H9 (cell line): ENCODE results near the gene MYOZ3. TPM values are rescaled to one million over a fixed set of nuclear protein-coding genes. Genes with fewer than 3 reads are reported as not detected.

ENCODE experiments used
- DNase-seq: peaks from one replicate; pipeline ENCODE4 v3.0.0-alpha.2; 2017
- H2AFZ ChIP-seq: one replicate; pipeline ENCODE4 v1.6.1; 2013; ENCODE audit warnings: mild to moderate bottlenecking, low read length, control low read depth, moderate library complexity
- H2AK5ac ChIP-seq: 2 replicates; pipeline ENCODE4 v1.6.1; 2013; ENCODE audit warnings: low read length, control low read depth, mixed read lengths; ENCODE audit not compliant: insufficient read length
- H2BK120ac ChIP-seq: one replicate; pipeline ENCODE4 v1.6.1; 2013; ENCODE audit warnings: low read depth, mild to moderate bottlenecking, low read length, control low read depth, inconsistent platforms; ENCODE audit not compliant: poor library complexity, severe bottlenecking
- H2BK12ac ChIP-seq: 2 replicates; pipeline ENCODE4 v1.6.1; 2013; ENCODE audit warnings: low read length, control low read depth, mixed read lengths, low read depth; ENCODE audit not compliant: insufficient read length
- H2BK15ac ChIP-seq: 2 replicates; pipeline ENCODE4 v1.6.1; 2013; ENCODE audit warnings: low read depth, low read length, control low read depth
- H2BK20ac ChIP-seq: one replicate; pipeline ENCODE4 v1.6.1; 2013; ENCODE audit warnings: low read depth, mild to moderate bottlenecking, low read length, control low read depth, inconsistent platforms; ENCODE audit not compliant: poor library complexity, severe bottlenecking
- H2BK5ac ChIP-seq: 2 replicates; pipeline ENCODE4 v1.6.1; 2013; ENCODE audit warnings: low read length, control low read depth, mixed read lengths; ENCODE audit not compliant: insufficient read length
- H3K14ac ChIP-seq: 2 replicates; pipeline ENCODE4 v1.6.1; 2013; ENCODE audit warnings: low read length, control low read depth; ENCODE audit not compliant: insufficient read depth
- H3K18ac ChIP-seq: 2 replicates; pipeline ENCODE4 v1.6.1; 2013; ENCODE audit warnings: low read depth, mild to moderate bottlenecking, mixed read lengths, low read length, control low read depth; ENCODE audit not compliant: insufficient read length
- H3K23ac ChIP-seq: 2 replicates; pipeline ENCODE4 v1.6.1; 2013; ENCODE audit warnings: low read length, control low read depth, mixed read lengths, low read depth; ENCODE audit not compliant: insufficient read length
- H3K23me2 ChIP-seq: 2 replicates; pipeline ENCODE4 v1.6.1; 2013; ENCODE audit warnings: low read depth, mild to moderate bottlenecking, mixed read lengths, low read length, control low read depth; ENCODE audit not compliant: insufficient read length, poor library complexity, severe bottlenecking
- H3K27ac ChIP-seq: 2 replicates; pipeline ENCODE4 v1.5.1; 2013; ENCODE audit warnings: low read length, control low read depth, mixed read lengths, low read depth; ENCODE audit not compliant: insufficient read length
- H3K27me3 ChIP-seq: 2 replicates; pipeline ENCODE4 v1.6.1; 2013; ENCODE audit warnings: low read length, control low read depth, inconsistent platforms; ENCODE audit not compliant: insufficient read depth
- H3K4ac ChIP-seq: 2 replicates; pipeline ENCODE4 v1.6.1; 2013; ENCODE audit warnings: low read depth, mild to moderate bottlenecking, control low read depth, inconsistent platforms, low read length, moderate library complexity
- H3K4me1 ChIP-seq: 2 replicates; pipeline ENCODE4 v1.6.1; 2013; ENCODE audit warnings: low read length, control low read depth, inconsistent platforms; ENCODE audit not compliant: insufficient read depth
- H3K4me2 ChIP-seq: 2 replicates; pipeline ENCODE4 v1.6.1; 2013; ENCODE audit warnings: low read length, control low read depth, mixed read lengths; ENCODE audit not compliant: insufficient read length, insufficient read depth
- H3K56ac ChIP-seq: 2 replicates; pipeline ENCODE4 v1.6.1; 2013; ENCODE audit warnings: low read depth, mild to moderate bottlenecking, mixed read lengths, low read length, control low read depth; ENCODE audit not compliant: insufficient read length
- H3K79me1 ChIP-seq: 2 replicates; pipeline ENCODE4 v1.6.1; 2013; ENCODE audit warnings: low read depth, mild to moderate bottlenecking, moderate library complexity, low read length, control low read depth, inconsistent platforms; ENCODE audit not compliant: insufficient read depth, poor library complexity, severe bottlenecking
- H3K79me2 ChIP-seq: 2 replicates; pipeline ENCODE4 v1.6.1; 2013; ENCODE audit warnings: low read length, control low read depth, inconsistent platforms; ENCODE audit not compliant: insufficient read depth
- H3K9ac ChIP-seq: 2 replicates; pipeline ENCODE4 v1.6.1; 2013; ENCODE audit warnings: low read length, control low read depth, mixed read lengths; ENCODE audit not compliant: insufficient read length; ENCODE audit errors: extremely low read depth
- H3K9me3 ChIP-seq: one replicate; pipeline ENCODE4 v1.6.1; 2013; ENCODE audit warnings: low read depth, low read length, inconsistent platforms; ENCODE audit not compliant: control insufficient read depth
- H3T11ph ChIP-seq: one replicate; pipeline ENCODE4 v1.6.1; 2013; ENCODE audit warnings: mild to moderate bottlenecking, low read length, control low read depth, inconsistent platforms
- H4K20me1 ChIP-seq: one replicate; pipeline ENCODE4 v1.6.1; 2013; ENCODE audit not compliant: control insufficient read depth, insufficient read length, insufficient read depth
- H4K5ac ChIP-seq: 2 replicates; pipeline ENCODE4 v1.6.1; 2013; ENCODE audit warnings: low read depth, mild to moderate bottlenecking, mixed read lengths, low read length, control low read depth; ENCODE audit not compliant: insufficient read length
- H4K8ac ChIP-seq: replicated peaks from 2 replicates; pipeline ENCODE4 v1.6.1; 2013; ENCODE audit warnings: low read length, control low read depth, mixed read lengths, low read depth; ENCODE audit not compliant: insufficient read length
- H4K91ac ChIP-seq: 2 replicates; pipeline ENCODE4 v1.6.1; 2013; ENCODE audit warnings: low read depth, mild to moderate bottlenecking, moderate library complexity, mixed read lengths, low read length, control low read depth; ENCODE audit not compliant: insufficient read length
- H3K27ac Mint-ChIP-seq, 3 experiments: 2 replicates in 2 of 3; 3 replicates in 1 of 3; pipeline ENCODE4 v1.8.0; 2020 to 2021; ENCODE audit warnings: mixed read lengths in 3 of 3, mild to moderate bottlenecking in 1 of 3, moderate library complexity in 1 of 3
- H3K27me3 Mint-ChIP-seq: 2 replicates; pipeline ENCODE4 v1.8.0; 2021; ENCODE audit warnings: low read depth, mild to moderate bottlenecking, moderate library complexity, mixed read lengths
- H3K36me3 Mint-ChIP-seq, 3 experiments: 2 replicates in 2 of 3; 3 replicates in 1 of 3; pipeline ENCODE4 v1.8.0; 2020 to 2021; ENCODE audit warnings: low read depth in 3 of 3, mixed read lengths in 3 of 3; ENCODE audit not compliant: insufficient read depth in 1 of 3
- H3K4me1 Mint-ChIP-seq, 2 experiments: 2 replicates each; pipeline ENCODE4 v1.8.0; 2020; ENCODE audit warnings: mixed read lengths in 2 of 2
- H3K4me3 Mint-ChIP-seq, 2 experiments: 2 replicates in 1 of 2; 3 replicates in 1 of 2; pipeline ENCODE4 v1.8.0; 2020 to 2021; ENCODE audit warnings: mild to moderate bottlenecking in 2 of 2, mixed read lengths in 2 of 2, moderate library complexity in 1 of 2
- H3K9me3 Mint-ChIP-seq, 2 experiments: 2 replicates in 1 of 2; 3 replicates in 1 of 2; pipeline ENCODE4 v1.8.0; 2020; ENCODE audit warnings: mild to moderate bottlenecking in 2 of 2, mixed read lengths in 2 of 2, moderate library complexity in 1 of 2
- CTCF ChIP-seq: fragments of 200-600 bp; sonication (generic); conservative IDR thresholded peaks from 3 replicates; pipeline ENCODE4 v1.8.0; 2021; ENCODE audit warnings: antibody characterized with exemption, mild to moderate bottlenecking
- WGBS: extraction: QIAGEN DNeasy Blood & Tissue Kit; methylation state at CpG from one replicate; pipeline ENCODE4 v1.1.7; 2013; ENCODE audit warnings: missing lambda C conversion rate, low lambda C conversion rate, mixed read lengths; ENCODE audit not compliant: insufficient read length; ENCODE audit errors: extremely low coverage; 5-methylcytosine and 5-hydroxymethylcytosine counted together
- total RNA-seq: library from RNA; stranded (reverse); gene quantifications from 2 replicates; pipeline ENCODE4 v1.2.1, GENCODE V29; 2021

The MYOZ3 gene
- total RNA-seq, 1 experiment from 2014 or later, result 18.1 TPM

GRCh38 chr5:150624334-150625163 is 36.5 kb upstream of the MYOZ3 start:
- no peak overlapping the region for H3K4ac ChIP-seq
- Mint-ChIP-seq H3K27ac (no peak overlapping the region), H3K27me3 (peaks cover 35% of the 10 kb centered on the region), H3K36me3 (no peaks in the 10 kb centered on the region), H3K4me3 (peak overlapping the region; percentile 67 to 84), H3K9me3 (peaks cover 0 to 2% of the 10 kb centered on the region in 2 experiments; a peak in 2 of 5 replicates), H3K4me1 (peaks cover 30 to 43% of the 10 kb centered on the region in 2 experiments)
- no peak overlapping the region for H4K5ac ChIP-seq
- H3K18ac ChIP-seq, result no peak overlapping the region
- no peak overlapping the region for H2BK12ac ChIP-seq
- no peaks in the 10 kb centered on the region for H4K20me1 ChIP-seq
- H3K9ac ChIP-seq, result no peak overlapping the region
- no peak overlapping the region for H2BK20ac ChIP-seq
- no peaks in the 10 kb centered on the region for H3K79me1 ChIP-seq
- peaks cover 4% of the 10 kb centered on the region for H3K23me2 ChIP-seq
- no peak overlapping the region; the same call in 1 of the 2 replicates for H3K14ac ChIP-seq
- no peaks in the 10 kb centered on the region; the same call in 1 of the 2 replicates for H3K27me3 ChIP-seq
- no peak overlapping the region for H2BK15ac ChIP-seq
- no CpG with 5 or more reads among the region's 74 CpGs for WGBS
- no peak overlapping the region for H3K23ac ChIP-seq
- no peak; the same call in 2 of the 3 replicates for TF ChIP-seq CTCF
- H3K27ac ChIP-seq, result no peak overlapping the region
- no peak overlapping the region for H2BK120ac ChIP-seq
- no peak overlapping the region for H2BK5ac ChIP-seq
- H2AK5ac ChIP-seq, result no peak overlapping the region
- H3K56ac ChIP-seq, result no peak overlapping the region
- no peak overlapping the region for H4K91ac ChIP-seq
- no peaks in the 10 kb centered on the region for H3K4me1 ChIP-seq
- peak; percentile 56 for DNase-seq
- no peak overlapping the region for H2AFZ ChIP-seq
- H3K79me2 ChIP-seq, result no peaks in the 10 kb centered on the region
- peak overlapping the region; percentile 66 for H3K4me2 ChIP-seq
- H3T11ph ChIP-seq, result no peak overlapping the region
- H3K9me3 ChIP-seq, result no peaks in the 10 kb centered on the region
- no peak overlapping the region for H4K8ac ChIP-seq
